ENCODE measurements around the gene DELE1.

The DELE1 gene

GRCh38 chr5:141926434-141926833 lies 2.8 kb downstream of the DELE1 start:
- DNase-seq (ENCODE audit: low read depth) = no peak

GRCh38 chr5:141928051-141928450 lies 4.4 kb downstream of the DELE1 start:
- no peak for DNase-seq (ENCODE audit: low read depth)

GRCh38 chr5:141929398-141930058 lies 5.9 kb downstream of the DELE1 start:
- DNase-seq (ENCODE audit: low read depth) = no peak

GRCh38 chr5:141931694-141932093 lies 8.0 kb downstream of the DELE1 start:
- no peak for DNase-seq (ENCODE audit: low read depth)

- no peak for DNase-seq (ENCODE audit: low read depth)
Observed at GRCh38 chr5:141933151-141933550, 9.5 kb downstream of the DELE1 start.

GRCh38 chr5:141934099-141934844 lies 10.6 kb downstream of the DELE1 start:
- DNase-seq (ENCODE audit: low read depth) = no peak

- DNase-seq (ENCODE audit: low read depth) = no peak
Observed at GRCh38 chr5:141935538-141935937, 11.9 kb downstream of the DELE1 start.

- peak; percentile 59 for DNase-seq (ENCODE audit: low read depth)
Observed at GRCh38 chr5:141940695-141941271, 17.1 kb downstream of the DELE1 start.

- DNase-seq (ENCODE audit: low read depth) = peak; percentile 61
Observed at GRCh38 chr5:141941307-141941706, 17.6 kb downstream of the DELE1 start.

- no peak for DNase-seq (ENCODE audit: low read depth)
Observed at GRCh38 chr5:141941779-141942178, 18.1 kb downstream of the DELE1 start.

GRCh38 chr5:141942185-141942857 lies 18.6 kb downstream of the DELE1 start:
- no peak for DNase-seq (ENCODE audit: low read depth)

- DNase-seq (ENCODE audit: low read depth) = no peak
Observed at GRCh38 chr5:141944076-141944475, 20.4 kb downstream of the DELE1 start.

- DNase-seq (ENCODE audit: low read depth) = no peak
Observed at GRCh38 chr5:141945511-141946051, 21.9 kb downstream of the DELE1 start.

GRCh38 chr5:141947316-141947715 lies 23.6 kb downstream of the DELE1 start:
- no peak for DNase-seq (ENCODE audit: low read depth)

GRCh38 chr5:141948812-141949211 lies 25.1 kb downstream of the DELE1 start:
- DNase-seq (ENCODE audit: low read depth) = no peak

GRCh38 chr5:141949511-141949910 lies 25.8 kb downstream of the DELE1 start:
- no peak for DNase-seq (ENCODE audit: low read depth)

- DNase-seq (ENCODE audit: low read depth) = no peak
Observed at GRCh38 chr5:141950207-141951005, 26.7 kb downstream of the DELE1 start.

GRCh38 chr5:141951332-141951781 lies 27.7 kb downstream of the DELE1 start:
- no peak for DNase-seq (ENCODE audit: low read depth)

- no peak for DNase-seq (ENCODE audit: low read depth)
Observed at GRCh38 chr5:141952020-141952419, 28.3 kb downstream of the DELE1 start.

- DNase-seq (ENCODE audit: low read depth) = no peak
Observed at GRCh38 chr5:141954194-141954593, 30.5 kb downstream of the DELE1 start.

GRCh38 chr5:141957367-141957996 lies 33.8 kb downstream of the DELE1 start:
- no peak for DNase-seq (ENCODE audit: low read depth)
